GM21529 (cell line): ENCODE data around the gene MAGI1.
A peak's percentile ranks its signal among the peaks of the same experiment; 100 is the strongest.

Source experiments
- ATAC-seq: cut with Tn5 transposase; IDR thresholded peaks from one replicate; pipeline ENCODE4 v1.9.1; 2021; ENCODE audit not compliant: unreplicated experiment

The MAGI1 gene

GRCh38 chr3:65777050-65777449 is 261.7 kb downstream of the MAGI1 start:
- no peak for ATAC-seq

GRCh38 chr3:65776494-65776893 is 262.2 kb downstream of the MAGI1 start:
- no peak for ATAC-seq

GRCh38 chr3:65776081-65776480 is 262.6 kb downstream of the MAGI1 start:
- ATAC-seq, result no peak

- ATAC-seq, result no peak
These were observed 266.0 kb downstream of the MAGI1 start for GRCh38 chr3:65772758-65773157.

- ATAC-seq, result no peak
These were observed 271.2 kb downstream of the MAGI1 start for GRCh38 chr3:65767551-65767950.

- no peak for ATAC-seq
These were observed 276.5 kb downstream of the MAGI1 start for GRCh38 chr3:65762235-65762580.

- no peak for ATAC-seq
These were observed 277.1 kb downstream of the MAGI1 start for GRCh38 chr3:65761446-65762234.

- no peak for ATAC-seq
These were observed 279.7 kb downstream of the MAGI1 start for GRCh38 chr3:65758876-65759598.

GRCh38 chr3:65758438-65758837 is 280.3 kb downstream of the MAGI1 start:
- no peak for ATAC-seq

GRCh38 chr3:65752636-65753035 is 286.1 kb downstream of the MAGI1 start:
- no peak for ATAC-seq

GRCh38 chr3:65751123-65751700 is 287.5 kb downstream of the MAGI1 start:
- ATAC-seq, result peak; percentile 64

GRCh38 chr3:65749066-65749465 is 289.7 kb downstream of the MAGI1 start:
- ATAC-seq, result no peak

GRCh38 chr3:65748326-65748725 is 290.4 kb downstream of the MAGI1 start:
- no peak for ATAC-seq

- no peak for ATAC-seq
These were observed 291.9 kb downstream of the MAGI1 start for GRCh38 chr3:65746848-65747247.

- no peak for ATAC-seq
These were observed 293.4 kb downstream of the MAGI1 start for GRCh38 chr3:65745306-65745705.

GRCh38 chr3:65742914-65743313 is 295.8 kb downstream of the MAGI1 start:
- no peak for ATAC-seq

- ATAC-seq, result no peak
These were observed 297.2 kb downstream of the MAGI1 start for GRCh38 chr3:65741540-65741939.

- no peak for ATAC-seq
These were observed 298.7 kb downstream of the MAGI1 start for GRCh38 chr3:65739901-65740541.

- ATAC-seq, result no peak
These were observed 303.9 kb downstream of the MAGI1 start for GRCh38 chr3:65734792-65735191.

GRCh38 chr3:65734382-65734781 is 304.3 kb downstream of the MAGI1 start:
- ATAC-seq, result no peak

- no peak for ATAC-seq
These were observed 305.3 kb downstream of the MAGI1 start for GRCh38 chr3:65733459-65733858.
